Endothelial cell (in vitro differentiated cells): ENCODE results near the gene LGALS1. TPM values are rescaled to one million over a fixed set of nuclear protein-coding genes. Genes with fewer than 3 reads are reported as not detected.

Experiments used
- DNase-seq: peaks from one replicate; pipeline ENCODE4 v3.0.0; 2021; ENCODE audit warnings: low spot score
- H3K27ac Mint-ChIP-seq: one replicate; pipeline ENCODE4 v1.8.0; 2021; ENCODE audit warnings: mixed read lengths, inconsistent platforms; ENCODE audit not compliant: unreplicated experiment
- H3K27me3 Mint-ChIP-seq: one replicate; pipeline ENCODE4 v1.8.0; 2021; ENCODE audit warnings: mild to moderate bottlenecking, moderate library complexity, mixed read lengths, inconsistent platforms; ENCODE audit not compliant: unreplicated experiment
- H3K36me3 Mint-ChIP-seq: one replicate; pipeline ENCODE4 v1.8.0; 2021; ENCODE audit warnings: mild to moderate bottlenecking, low read depth, mixed read lengths, inconsistent platforms; ENCODE audit not compliant: unreplicated experiment
- H3K4me1 Mint-ChIP-seq: one replicate; pipeline ENCODE4 v1.8.0; 2021; ENCODE audit warnings: mild to moderate bottlenecking, mixed read lengths, inconsistent platforms; ENCODE audit not compliant: unreplicated experiment
- H3K4me3 Mint-ChIP-seq: one replicate; pipeline ENCODE4 v1.8.0; 2021; ENCODE audit warnings: mild to moderate bottlenecking, mixed read lengths, inconsistent platforms; ENCODE audit not compliant: unreplicated experiment
- H3K9me3 Mint-ChIP-seq: one replicate; pipeline ENCODE4 v1.8.0; 2021; ENCODE audit warnings: mixed read lengths, inconsistent platforms; ENCODE audit not compliant: unreplicated experiment
- total RNA-seq: library from RNA; stranded (reverse); fragmentation: NEBNext Ultra II Directional; extraction: Animal tissue kit (Norgen Biotek cat#: 25700); gene quantifications from one replicate; pipeline ENCODE4 v1.2.1, GENCODE V29; 2021; ENCODE audit not compliant: unreplicated experiment
- TF ChIP-seq, protein P1 (sequence below): fragments of 200-600 bp; sonication (generic); IDR thresholded peaks from one replicate; pipeline ENCODE4 v1.5.0; 2021; ENCODE audit warnings: antibody characterized with exemption; ENCODE audit not compliant: unreplicated experiment

The LGALS1 gene
- total RNA-seq, 1 donor from 2014 or later = 18.6 TPM

DNA sequence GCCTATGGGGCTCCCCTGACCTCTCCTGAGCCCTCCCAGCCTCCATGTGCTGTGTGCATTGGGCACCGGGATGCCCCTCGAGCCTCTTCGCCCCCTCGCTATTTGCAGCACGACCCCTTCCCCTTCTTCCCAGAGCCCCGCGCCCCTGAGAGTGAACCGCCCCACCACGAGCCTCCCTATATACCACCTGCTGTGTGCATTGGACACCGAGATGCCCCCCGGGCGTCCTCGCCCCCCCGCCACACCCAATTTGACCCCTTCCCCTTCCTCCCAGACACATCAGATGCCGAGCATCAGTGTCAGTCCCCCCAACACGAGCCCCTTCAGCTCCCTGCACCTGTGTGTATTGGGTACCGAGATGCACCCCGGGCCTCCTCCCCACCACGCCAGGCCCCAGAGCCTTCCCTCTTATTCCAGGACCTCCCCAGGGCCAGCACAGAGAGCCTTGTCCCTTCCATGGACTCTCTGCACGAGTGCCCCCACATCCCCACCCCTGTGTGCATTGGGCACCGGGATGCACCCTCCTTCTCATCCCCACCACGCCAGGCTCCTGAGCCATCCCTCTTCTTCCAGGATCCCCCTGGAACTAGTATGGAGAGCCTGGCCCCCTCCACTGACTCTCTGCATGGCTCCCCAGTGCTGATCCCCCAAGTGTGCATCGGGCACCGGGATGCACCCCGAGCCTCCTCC is 50.3 kb downstream of the LGALS1 start:
- H3K36me3 Mint-ChIP-seq = peaks cover 23% of the 10 kb centered on the region
- H3K27me3 Mint-ChIP-seq = peaks cover 9% of the 10 kb centered on the region
- no peak overlapping the region for H3K4me3 Mint-ChIP-seq
- H3K9me3 Mint-ChIP-seq = no peaks in the 10 kb centered on the region
- no peak for DNase-seq
- no peaks in the 10 kb centered on the region for H3K4me1 Mint-ChIP-seq
- no peak overlapping the region for H3K27ac Mint-ChIP-seq
- TF ChIP-seq, protein P1, sequence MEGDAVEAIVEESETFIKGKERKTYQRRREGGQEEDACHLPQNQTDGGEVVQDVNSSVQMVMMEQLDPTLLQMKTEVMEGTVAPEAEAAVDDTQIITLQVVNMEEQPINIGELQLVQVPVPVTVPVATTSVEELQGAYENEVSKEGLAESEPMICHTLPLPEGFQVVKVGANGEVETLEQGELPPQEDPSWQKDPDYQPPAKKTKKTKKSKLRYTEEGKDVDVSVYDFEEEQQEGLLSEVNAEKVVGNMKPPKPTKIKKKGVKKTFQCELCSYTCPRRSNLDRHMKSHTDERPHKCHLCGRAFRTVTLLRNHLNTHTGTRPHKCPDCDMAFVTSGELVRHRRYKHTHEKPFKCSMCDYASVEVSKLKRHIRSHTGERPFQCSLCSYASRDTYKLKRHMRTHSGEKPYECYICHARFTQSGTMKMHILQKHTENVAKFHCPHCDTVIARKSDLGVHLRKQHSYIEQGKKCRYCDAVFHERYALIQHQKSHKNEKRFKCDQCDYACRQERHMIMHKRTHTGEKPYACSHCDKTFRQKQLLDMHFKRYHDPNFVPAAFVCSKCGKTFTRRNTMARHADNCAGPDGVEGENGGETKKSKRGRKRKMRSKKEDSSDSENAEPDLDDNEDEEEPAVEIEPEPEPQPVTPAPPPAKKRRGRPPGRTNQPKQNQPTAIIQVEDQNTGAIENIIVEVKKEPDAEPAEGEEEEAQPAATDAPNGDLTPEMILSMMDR = no peak

DNA sequence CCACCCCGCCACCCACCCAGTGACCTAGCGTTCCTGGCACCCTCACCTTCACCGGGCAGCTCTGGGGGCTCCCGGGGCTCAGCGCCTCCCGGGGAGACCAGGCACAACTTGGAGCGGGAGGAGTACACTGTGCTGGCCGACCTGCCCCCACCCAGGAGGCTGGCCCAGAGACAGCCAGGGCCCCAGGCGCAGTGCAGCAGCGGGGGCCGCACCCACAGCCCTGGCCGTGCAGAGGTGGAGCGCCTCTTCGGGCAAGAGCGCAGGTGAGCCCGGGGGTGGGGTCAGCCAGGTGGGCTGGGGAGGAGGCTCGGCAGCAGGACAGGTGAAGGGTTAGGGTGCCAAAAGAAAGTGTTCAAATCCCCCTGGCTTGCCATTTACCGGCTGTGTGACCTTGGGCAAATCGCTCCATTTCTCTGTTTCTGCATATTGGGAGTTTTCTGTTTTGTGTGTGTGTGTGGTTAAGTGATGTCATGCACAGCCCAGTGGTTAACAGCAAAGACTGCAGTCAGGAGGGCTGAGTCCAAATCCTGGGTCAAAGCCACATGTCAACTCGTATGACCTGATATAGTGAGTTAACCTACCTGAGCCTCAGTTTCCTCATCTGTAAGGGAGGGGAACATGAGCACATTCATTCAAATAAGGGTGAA is 50.9 kb downstream of the LGALS1 start:
- Mint-ChIP-seq H3K4me3 (no peak overlapping the region), H3K4me1 (no peaks in the 10 kb centered on the region), H3K36me3 (peaks cover 23% of the 10 kb centered on the region), H3K9me3 (no peaks in the 10 kb centered on the region), H3K27ac (no peak overlapping the region), H3K27me3 (peaks cover 9% of the 10 kb centered on the region)
- TF ChIP-seq, protein P1 = no peak
- no peak for DNase-seq

DNA sequence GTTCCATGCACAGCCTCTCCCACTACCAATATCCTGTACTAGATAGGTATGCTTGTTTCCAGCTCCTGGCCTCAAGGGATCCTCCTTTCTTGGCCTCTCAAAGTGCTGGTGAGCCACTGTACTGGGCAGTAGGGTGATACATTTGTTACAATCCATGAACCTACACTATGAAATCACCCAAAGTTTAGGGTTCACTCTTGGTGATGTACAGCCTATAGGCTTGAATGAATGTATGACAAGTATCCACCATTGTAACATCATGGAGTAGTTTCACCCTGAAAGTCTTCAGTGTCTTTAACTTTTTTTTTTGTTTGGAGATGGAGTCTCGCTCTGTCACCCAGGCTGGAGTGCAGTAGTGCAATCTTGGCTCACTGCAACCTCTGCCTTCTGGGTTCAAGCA is 53.2 kb downstream of the LGALS1 start:
- Mint-ChIP-seq H3K27me3 (peaks cover 12% of the 10 kb centered on the region), H3K4me3 (no peak overlapping the region), H3K9me3 (no peaks in the 10 kb centered on the region), H3K4me1 (no peaks in the 10 kb centered on the region), H3K36me3 (peaks cover 15% of the 10 kb centered on the region), H3K27ac (no peak overlapping the region)
- TF ChIP-seq, protein P1 = no peak
- DNase-seq = no peak

Other genes with a start within 250 kb of the LGALS1 start
- 1.2 TPM for gene ELFN2, start 248.2 kb upstream of the LGALS1 start, total RNA-seq
- gene MFNG, start 189.3 kb upstream of the LGALS1 start, total RNA-seq = 75.4 TPM
- gene CARD10, start 156.2 kb upstream of the LGALS1 start, total RNA-seq = 26.0 TPM
- 51.2 TPM for gene CDC42EP1, start 115.2 kb upstream of the LGALS1 start, total RNA-seq
- gene LGALS2, start 95.5 kb upstream of the LGALS1 start, total RNA-seq = not detected
- 63.6 TPM for gene GGA1, start 66.8 kb upstream of the LGALS1 start, total RNA-seq
- gene SH3BP1, start 36.0 kb upstream of the LGALS1 start, total RNA-seq = 11.6 TPM
- gene PDXP, start 16.9 kb upstream of the LGALS1 start, total RNA-seq = 13.4 TPM
- 15.7 TPM for gene NOL12, start 10.7 kb downstream of the LGALS1 start, total RNA-seq
- gene TRIOBP, start 21.4 kb downstream of the LGALS1 start, total RNA-seq = 110 TPM
- gene GCAT, start 132.3 kb downstream of the LGALS1 start, total RNA-seq = 4.1 TPM
- gene GALR3, start 147.7 kb downstream of the LGALS1 start, total RNA-seq = not detected
- 14.4 TPM for gene ANKRD54, start 168.7 kb downstream of the LGALS1 start, total RNA-seq
- 732 TPM for gene EIF3L, start 173.8 kb downstream of the LGALS1 start, total RNA-seq
- 124 TPM for gene MICALL1, start 230.7 kb downstream of the LGALS1 start, total RNA-seq